Heart right ventricle (tissue), 16 donors: ENCODE data around the gene CNTN4. TPM values are rescaled to one million over a fixed set of nuclear protein-coding genes. Genes with fewer than 3 reads are reported as not detected.

Experiments used
- ATAC-seq, 8 donors: fragments of 200-7000 bp; cut with Tn5 transposase; one replicate each; pipeline ENCODE4 v1.9.1; 2020; ENCODE audit warnings: mild to moderate bottlenecking in 8 of 8, moderate library complexity in 8 of 8, moderate number of reproducible peaks in 1 of 8
- DNase-seq, 2 donors: peaks; one replicate each; pipeline ENCODE4 v3.0.0-alpha.2; 2020
- H3K27ac ChIP-seq, 10 donors: fragments of 200-600 bp; sonication (generic) in 2 of 10; one replicate each; pipeline versions ENCODE4 v1.5.0 to v1.8.0; 2020 to 2022; ENCODE audit warnings: mild to moderate bottlenecking in 3 of 10
- H3K27me3 ChIP-seq, 7 donors: fragments of 200-600 bp; one replicate each; pipeline ENCODE4 v1.8.0; 2021 to 2022; ENCODE audit warnings: mild to moderate bottlenecking in 2 of 7
- H3K36me3 ChIP-seq, 9 donors: fragments of 200-600 bp; sonication (generic) in 1 of 9; one replicate each; pipeline versions ENCODE4 v1.5.0 to v1.8.0; 2020 to 2022; ENCODE audit warnings: mild to moderate bottlenecking in 2 of 9
- H3K4me1 ChIP-seq, 9 donors: fragments of 200-600 bp; sonication (generic) in 1 of 9; one replicate each; pipeline versions ENCODE4 v1.5.0 to v1.8.0; 2020 to 2022; ENCODE audit warnings: mild to moderate bottlenecking in 4 of 9
- H3K4me3 ChIP-seq, 10 donors: fragments of 200-600 bp; sonication (generic) in 2 of 10; one replicate each; pipeline versions ENCODE4 v1.5.0 to v1.8.0; 2020 to 2022; ENCODE audit warnings: mild to moderate bottlenecking in 7 of 10, moderate library complexity in 2 of 10
- H3K9me3 ChIP-seq, 11 donors: fragments of 200-600 bp in 10 of 11; sonication (generic) in 2 of 11; one replicate each; pipeline versions ENCODE4 v1.5.0 to v1.8.0; 2013 to 2022; ENCODE audit warnings: mild to moderate bottlenecking in 2 of 11, control low read depth in 1 of 11, moderate library complexity in 1 of 11
- CTCF ChIP-seq, 9 donors: fragments of 200-600 bp; sonication (generic) in 2 of 9; IDR thresholded peaks; one replicate each; pipeline versions ENCODE4 v1.5.0 to v1.8.0; 2021 to 2022; ENCODE audit warnings: antibody characterized with exemption in 9 of 9, mild to moderate bottlenecking in 5 of 9, moderate library complexity in 1 of 9
- WGBS, 2 donors: extraction: QIAGEN DNeasy Blood & Tissue Kit; methylation state at CpG; one replicate each; pipeline ENCODE4 v1.1.7; 2013; ENCODE audit warnings: inconsistent platforms in 1 of 2; 5-methylcytosine and 5-hydroxymethylcytosine counted together
- intact Hi-C, 10 donors: fragments of 100-400 bp; cut with DNase I; formaldehyde crosslinking; loops; one replicate each; pipeline versions ENCODE4 v1.11.1 to v1.14.2; 2022
- polyA plus RNA-seq, 2 donors: library from polyadenylated mRNA; stranded (reverse); fragments of 200-250 nt; gene quantifications; one replicate each; pipeline ENCODE4 v1.2.3, GENCODE V29; 2013
- total RNA-seq, 10 donors: library from RNA; stranded (reverse); fragmentation: NEBNext Ultra II Directional in 3 of 10; extraction: Animal tissue kit (Norgen Biotek cat#: 25700) in 3 of 10; gene quantifications; one replicate each; pipeline versions ENCODE4 v1.2.1 to v1.2.4, GENCODE V29; 2021 to 2023
- donor health status: Arrhythmogenic right ventricular cardiomyopathy.
- donor health status: ischemic (EF 13 %, LVEDD 7.1; RV severe dilation, severe dysfunction).
- donor health status: healthy with polysubstance abuse.
- donor health status: DM: no; HTN: yes; CAD: no.
- donor health status: DM: no; HTN: no; CAD: no.
- donor health status: ischemic (EF 25% LVEDD 6.9; RV normal size, moderate dysfunction).
- donor health status: ischemic (EF 25% LVEDD 5.7; RV mildly dilated, moderate dysfunction).
- donor health status: healthy.
- donor health status: DM: yes; HTN: yes; CAD: no.
- donor health status: Ischemic cardiomyopathy.
- donor health status: ischemic (EF 35%, LVEDD 5.7; RV mildly dilated, moderate dysfunction).
- donor health status: nonischemic (EF 11% LVEDD 7.7; RV severe dilation, severe dysfunction).
- donor health status: DM: yes; HTN: yes; CAD: no.
- donor health status: PGD.
- donor health status: ischemic (EF 29% LVEDD 5.4; RV normal size, mild dysfunction).
- donor health status: nonischemic (EF 23%, LVEDD 6.1; RV moderate dilation, normal function).

Gene CNTN4
- total and polyA plus RNA-seq, 12 donors, result 0.48 to 4.7 (median 2.5) TPM

DNA sequence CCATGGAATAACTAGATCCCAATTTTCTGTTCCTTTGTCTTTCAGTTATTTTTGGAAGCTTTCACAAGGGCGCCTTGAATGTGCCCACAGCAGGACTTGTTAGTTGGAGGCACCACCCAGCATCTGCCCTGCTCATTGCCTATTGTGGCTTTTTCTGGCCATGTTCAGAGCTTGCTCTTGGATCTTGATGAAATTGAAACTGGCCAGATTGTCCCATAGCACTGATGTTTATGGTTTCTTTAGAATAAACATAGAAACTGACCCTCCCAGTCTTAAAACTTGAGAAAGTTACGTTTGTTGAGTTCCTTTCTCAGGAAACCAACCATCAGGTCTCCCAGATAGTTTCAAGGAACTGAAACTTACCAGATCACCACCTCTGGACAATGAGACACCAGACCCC, 536.8 kb downstream of the CNTN4 start:
- intact Hi-C loops, result no loop called here
- no peak for TF ChIP-seq CTCF (IDR thresholded peaks at IDR 0.05)
- 80 to 81% methylated on average over 2 of the region's 2 CpGs for WGBS, 2 donors
- Histone ChIP-seq H3K27me3 (no peaks in the 10 kb centered on the region), H3K4me3 (no peak overlapping the region), H3K4me1 (no peaks in the 10 kb centered on the region), H3K27ac (no peak overlapping the region), H3K36me3 (no peaks in the 10 kb centered on the region), H3K9me3 (peaks cover 0 to 13% (median 0%) of the 10 kb centered on the region in 11 donors)
- ATAC-seq (no peak), DNase-seq (no peak)

GRCh38 chr3:2643606-2644005, 544.9 kb downstream of the CNTN4 start:
- Histone ChIP-seq H3K27me3 (no peaks in the 10 kb centered on the region), H3K27ac (no peak overlapping the region), H3K36me3 (no peaks in the 10 kb centered on the region), H3K4me1 (no peaks in the 10 kb centered on the region), H3K4me3 (no peak overlapping the region), H3K9me3 (peaks cover 0 to 4% (median 0%) of the 10 kb centered on the region in 11 donors)
- DNase-seq (no peak), ATAC-seq (no peak)
- TF ChIP-seq CTCF (IDR thresholded peaks at IDR 0.05), result no peak
- WGBS, 2 donors, result 56 to 70% methylated on average over 3 of the region's 3 CpGs
- intact Hi-C loops, result no loop called here

DNA sequence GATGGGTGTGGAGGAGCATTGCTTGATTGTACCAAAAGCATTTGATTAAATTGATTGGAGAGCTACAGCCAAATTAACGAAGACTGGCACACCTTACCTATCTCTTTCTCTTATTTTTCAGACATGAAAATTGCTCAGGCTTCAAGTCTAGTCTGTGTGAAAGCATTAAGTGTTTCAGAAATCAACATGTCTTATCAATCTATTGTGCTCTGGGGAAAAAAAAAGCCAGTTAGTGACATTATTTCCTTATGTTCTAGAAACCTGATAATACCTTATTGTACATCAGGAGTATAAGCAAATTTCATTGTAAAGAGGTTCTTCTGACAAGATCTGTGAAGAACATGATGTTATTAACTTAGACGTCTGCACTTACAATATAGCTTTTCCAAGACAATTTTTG, 546.3 kb downstream of the CNTN4 start:
- ATAC-seq (no peak), DNase-seq (no peak)
- Histone ChIP-seq H3K27me3 (no peaks in the 10 kb centered on the region), H3K4me3 (no peak overlapping the region), H3K36me3 (no peaks in the 10 kb centered on the region), H3K9me3 (peaks cover 0 to 14% (median 4%) of the 10 kb centered on the region in 11 donors), H3K27ac (no peak overlapping the region), H3K4me1 (no peaks in the 10 kb centered on the region)
- TF ChIP-seq CTCF (IDR thresholded peaks at IDR 0.05), result no peak
- intact Hi-C loops, result no loop called here
- 69 to 73% methylated on average over 2 of the region's 2 CpGs for WGBS, 2 donors

DNA sequence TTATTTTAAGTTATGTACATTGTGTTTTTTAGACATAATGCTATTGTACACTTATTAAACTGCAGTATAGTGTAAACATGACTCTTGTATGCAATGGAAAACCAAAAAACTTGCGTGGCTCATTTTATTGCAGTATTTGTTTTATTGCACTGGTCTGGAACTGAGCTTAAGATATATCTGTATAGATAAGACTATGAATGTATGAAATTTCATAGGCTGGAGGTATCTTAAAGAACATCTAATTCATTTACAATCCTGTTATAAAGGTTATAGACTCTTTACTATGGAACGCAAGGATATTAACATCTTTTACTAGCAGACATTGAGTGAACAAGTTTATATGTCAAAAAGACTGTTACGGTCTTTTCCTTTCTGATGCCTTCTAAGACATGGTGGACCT, 552.1 kb downstream of the CNTN4 start:
- peaks cover 0 to 28% (median 4%) of the 10 kb centered on the region in 11 donors for H3K9me3 ChIP-seq
- no peaks in the 10 kb centered on the region for H3K27me3 ChIP-seq
- DNase-seq, result no peak
- no peak overlapping the region for H3K4me3 ChIP-seq
- 92 to 94% methylated on average over 3 of the region's 3 CpGs for WGBS, 2 donors
- intact Hi-C loops, result no loop called here
- TF ChIP-seq CTCF (IDR thresholded peaks at IDR 0.05), result no peak
- peaks cover 0 to 14% (median 0%) of the 10 kb centered on the region in 9 donors for H3K4me1 ChIP-seq
- no peaks in the 10 kb centered on the region for H3K36me3 ChIP-seq
- H3K27ac ChIP-seq, result no peak overlapping the region
- ATAC-seq, result no peak
